Sigmoid colon (tissue), 4 donors: ENCODE measurements around the gene SCFD1.

Experiments
- EP300 ChIP-seq, 4 donors: sonication (generic); formaldehyde crosslinking; IDR thresholded peaks; one replicate each; pipeline ENCODE4 v1.6.1; 2017; ENCODE audit warnings: antibody characterized with exemption in 4 of 4
- POLR2A ChIP-seq, 2 donors: fragments of 450-650 bp; IDR thresholded peaks; one replicate each; pipeline ENCODE4 v1.6.1; 2016; ENCODE audit warnings: antibody characterized with exemption in 2 of 2, mild to moderate bottlenecking in 2 of 2, moderate library complexity in 2 of 2
- POLR2AphosphoS5 ChIP-seq, 4 donors: sonication (generic); formaldehyde crosslinking; IDR thresholded peaks; one replicate each; pipeline ENCODE4 v1.6.1; 2017; ENCODE audit warnings: antibody characterized with exemption in 4 of 4
- TF ChIP-seq, protein P1 (sequence below), 4 experiments: fragments of 450-650 bp in 3 of 4; fragments of 200-600 bp in 1 of 4; IDR thresholded peaks; one replicate each; pipeline ENCODE4 v1.5.1; 2016 to 2019; ENCODE audit warnings: antibody characterized with exemption in 4 of 4, mild to moderate bottlenecking in 3 of 4, moderate library complexity in 2 of 4

DNA sequence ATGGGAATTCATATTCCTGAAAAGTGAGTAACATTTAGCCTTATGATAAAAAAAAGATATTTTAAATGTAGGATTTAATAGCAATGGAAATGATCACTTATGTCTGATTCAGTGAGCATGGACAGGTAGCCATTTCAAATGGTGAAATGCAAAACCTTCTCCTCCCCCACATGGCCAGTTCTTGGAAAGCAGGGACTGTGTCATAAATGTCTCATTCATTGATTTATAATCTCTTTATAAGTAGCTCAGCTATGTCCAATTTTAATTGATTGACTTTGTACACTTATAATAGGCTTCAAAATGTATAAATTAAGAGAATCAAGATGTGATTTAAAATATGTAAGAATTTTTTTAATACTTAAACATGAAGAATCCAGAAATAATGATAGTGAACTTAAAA lies 24.6 kb upstream of the SCFD1 start:
- TF ChIP-seq, protein P1, sequence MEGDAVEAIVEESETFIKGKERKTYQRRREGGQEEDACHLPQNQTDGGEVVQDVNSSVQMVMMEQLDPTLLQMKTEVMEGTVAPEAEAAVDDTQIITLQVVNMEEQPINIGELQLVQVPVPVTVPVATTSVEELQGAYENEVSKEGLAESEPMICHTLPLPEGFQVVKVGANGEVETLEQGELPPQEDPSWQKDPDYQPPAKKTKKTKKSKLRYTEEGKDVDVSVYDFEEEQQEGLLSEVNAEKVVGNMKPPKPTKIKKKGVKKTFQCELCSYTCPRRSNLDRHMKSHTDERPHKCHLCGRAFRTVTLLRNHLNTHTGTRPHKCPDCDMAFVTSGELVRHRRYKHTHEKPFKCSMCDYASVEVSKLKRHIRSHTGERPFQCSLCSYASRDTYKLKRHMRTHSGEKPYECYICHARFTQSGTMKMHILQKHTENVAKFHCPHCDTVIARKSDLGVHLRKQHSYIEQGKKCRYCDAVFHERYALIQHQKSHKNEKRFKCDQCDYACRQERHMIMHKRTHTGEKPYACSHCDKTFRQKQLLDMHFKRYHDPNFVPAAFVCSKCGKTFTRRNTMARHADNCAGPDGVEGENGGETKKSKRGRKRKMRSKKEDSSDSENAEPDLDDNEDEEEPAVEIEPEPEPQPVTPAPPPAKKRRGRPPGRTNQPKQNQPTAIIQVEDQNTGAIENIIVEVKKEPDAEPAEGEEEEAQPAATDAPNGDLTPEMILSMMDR (IDR thresholded peaks at IDR 0.05), result no peak
- no peak for TF ChIP-seq POLR2A (IDR thresholded peaks at IDR 0.05)
- no peak for TF ChIP-seq EP300 (IDR thresholded peaks at IDR 0.05)
- TF ChIP-seq POLR2AphosphoS5 (IDR thresholded peaks at IDR 0.05), result no peak
